Chondrocyte (in vitro differentiated cells): ENCODE results near the gene NAV2. TPM values are rescaled to one million over a fixed set of nuclear protein-coding genes. Genes with fewer than 3 reads are reported as not detected.

Experiments used
- DNase-seq: peaks from one replicate; pipeline ENCODE4 v3.0.0; 2021; ENCODE audit warnings: mixed read lengths, low spot score
- H3K27ac Mint-ChIP-seq: one replicate; pipeline ENCODE4 v1.8.0; 2021; ENCODE audit warnings: mild to moderate bottlenecking, moderate library complexity, mixed read lengths; ENCODE audit not compliant: unreplicated experiment
- H3K27me3 Mint-ChIP-seq: 2 replicates; pipeline ENCODE4 v1.8.0; 2021; ENCODE audit warnings: low read depth, mixed read lengths
- H3K36me3 Mint-ChIP-seq: 2 replicates; pipeline ENCODE4 v1.8.0; 2021; ENCODE audit warnings: low read depth, mixed read lengths
- H3K4me1 Mint-ChIP-seq: 2 replicates; pipeline ENCODE4 v1.8.0; 2021; ENCODE audit warnings: low read depth, mild to moderate bottlenecking, mixed read lengths
- H3K4me3 Mint-ChIP-seq: one replicate; pipeline ENCODE4 v1.8.0; 2021; ENCODE audit warnings: mild to moderate bottlenecking, moderate library complexity, mixed read lengths; ENCODE audit not compliant: unreplicated experiment
- H3K9me3 Mint-ChIP-seq: 2 replicates; pipeline ENCODE4 v1.8.0; 2021; ENCODE audit warnings: low read depth, mixed read lengths
- CTCF ChIP-seq: fragments of 200-600 bp; sonication (generic); IDR thresholded peaks from 2 replicates; pipeline ENCODE4 v1.5.0; 2021; ENCODE audit warnings: antibody characterized with exemption, mild to moderate bottlenecking, moderate library complexity
- total RNA-seq: library from RNA; stranded (reverse); gene quantifications from 3 replicates; pipeline ENCODE4 v1.2.1, GENCODE V29; 2021

NAV2 gene
- total RNA-seq, 1 donor from 2014 or later = 87.0 TPM

- no peak for TF ChIP-seq CTCF
- H3K4me1 Mint-ChIP-seq = peaks cover 10% of the 10 kb centered on the region
- H3K4me3 Mint-ChIP-seq = no peak overlapping the region
Measured at GRCh38 chr11:19744130-19744529, 31.5 kb downstream of the NAV2 start.

GRCh38 chr11:19746086-19746485, 33.4 kb downstream of the NAV2 start:
- Mint-ChIP-seq H3K4me3 (no peak overlapping the region), H3K27me3 (no peaks in the 10 kb centered on the region), H3K4me1 (peaks cover 3% of the 10 kb centered on the region), H3K9me3 (no peaks in the 10 kb centered on the region), H3K36me3 (peaks cover 13% of the 10 kb centered on the region), H3K27ac (no peak overlapping the region)
- DNase-seq = no peak
- TF ChIP-seq CTCF = no peak

More at GRCh38 chr11:19744130-19744529, 31.5 kb downstream of the NAV2 start:
- Mint-ChIP-seq H3K9me3 (no peaks in the 10 kb centered on the region), H3K36me3 (peaks cover 10% of the 10 kb centered on the region), H3K27me3 (no peaks in the 10 kb centered on the region), H3K27ac (no peak overlapping the region)
- no peak for DNase-seq

- Mint-ChIP-seq H3K36me3 (peaks cover 13% of the 10 kb centered on the region), H3K4me3 (no peak overlapping the region), H3K27ac (no peak overlapping the region), H3K4me1 (peaks cover 3% of the 10 kb centered on the region), H3K9me3 (no peaks in the 10 kb centered on the region), H3K27me3 (no peaks in the 10 kb centered on the region)
- no peak for DNase-seq
- no peak for TF ChIP-seq CTCF
Measured at GRCh38 chr11:19747634-19748033, 35.0 kb downstream of the NAV2 start.

GRCh38 chr11:19751055-19751454, 38.4 kb downstream of the NAV2 start:
- Mint-ChIP-seq H3K36me3 (peaks cover 21% of the 10 kb centered on the region), H3K27ac (no peak overlapping the region), H3K4me3 (no peak overlapping the region), H3K9me3 (peaks cover 5% of the 10 kb centered on the region), H3K4me1 (peaks cover 9% of the 10 kb centered on the region), H3K27me3 (no peaks in the 10 kb centered on the region)
- TF ChIP-seq CTCF = no peak
- DNase-seq = no peak

GRCh38 chr11:19753451-19754106, 40.9 kb downstream of the NAV2 start:
- no peak for TF ChIP-seq CTCF
- Mint-ChIP-seq H3K9me3 (peaks cover 5% of the 10 kb centered on the region), H3K27ac (no peak overlapping the region), H3K36me3 (peaks cover 25% of the 10 kb centered on the region), H3K27me3 (no peaks in the 10 kb centered on the region), H3K4me3 (no peak overlapping the region), H3K4me1 (peaks cover 27% of the 10 kb centered on the region)
- no peak for DNase-seq
